ENCODE measurements around the gene PTX4.

Gene PTX4, protein sequence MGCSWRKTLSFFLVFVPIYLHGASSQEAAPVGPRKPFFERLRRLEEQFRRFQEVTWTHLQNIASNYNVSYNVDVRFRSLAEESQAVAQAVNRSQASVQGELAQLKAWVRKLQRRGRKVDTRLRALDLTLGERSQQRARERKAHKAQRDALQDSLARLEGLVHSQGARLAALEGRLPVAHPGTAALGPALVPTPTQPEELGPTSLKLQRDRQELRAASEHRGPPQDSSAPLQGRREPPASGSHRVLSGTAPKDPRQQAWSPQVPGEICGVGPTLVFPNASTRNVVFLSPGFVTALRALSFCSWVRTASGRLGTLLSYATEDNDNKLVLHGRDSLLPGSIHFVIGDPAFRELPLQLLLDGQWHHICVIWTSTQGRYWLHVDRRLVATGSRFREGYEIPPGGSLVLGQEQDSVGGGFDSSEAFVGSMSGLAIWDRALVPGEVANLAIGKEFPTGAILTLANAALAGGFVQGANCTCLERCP

DNA sequence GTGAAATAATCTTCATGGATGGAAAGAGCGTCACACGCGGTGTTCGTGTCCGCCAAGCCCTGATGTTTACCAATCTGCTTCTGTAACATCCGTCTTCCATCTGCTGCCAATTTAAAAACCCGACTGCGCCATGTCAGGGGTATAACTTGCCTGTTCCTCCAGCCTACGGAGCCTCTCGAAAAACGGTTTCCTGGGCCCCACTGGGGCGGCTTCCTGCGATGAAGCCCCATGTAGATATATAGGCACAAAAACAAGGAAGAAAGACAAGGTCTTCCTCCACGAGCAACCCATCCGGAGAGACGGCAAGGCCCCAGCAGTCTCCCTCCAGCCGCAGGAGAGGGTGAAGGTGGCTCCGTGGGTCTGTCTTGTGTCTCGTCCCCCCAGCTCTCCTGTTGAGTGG lies at the start of gene PTX4:
PTX4 (minus strand) TSS at position 326 of the 400 bp plus-strand sequence; CDS start at position 291, 35 bp downstream.
- DNase-seq (ENCODE audit: low read depth in 2 of 3, low spot score in 2 of 3): no peak

- DNase-seq (ENCODE audit: low read depth in 2 of 3, low spot score in 2 of 3): no peak
These were observed 49.1 kb upstream of the PTX4 start for GRCh38 chr16:1537763-1538289.

GRCh38 chr16:1537138-1537577 lies 48.4 kb upstream of the PTX4 start:
- DNase-seq (ENCODE audit: low read depth in 2 of 3, low spot score in 2 of 3): no peak

DNA sequence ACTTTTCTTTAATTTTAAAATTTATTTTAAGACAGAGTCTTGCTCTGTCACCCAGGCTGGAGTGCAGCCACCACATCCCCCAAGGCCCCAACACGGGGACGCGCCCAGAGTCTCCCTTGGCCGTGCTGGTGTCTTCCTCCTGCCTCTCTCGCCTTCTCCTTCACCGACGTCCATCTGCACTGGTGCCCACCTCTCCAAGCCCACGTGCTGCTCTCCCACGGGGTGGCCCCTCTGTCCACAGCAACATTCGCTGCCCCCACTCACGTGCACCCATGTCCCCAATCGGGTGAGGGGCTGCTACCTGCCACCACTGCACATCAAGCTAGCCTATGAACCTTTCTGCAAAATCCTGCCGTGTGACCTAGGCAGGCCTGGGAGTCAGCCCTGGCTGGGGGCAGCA lies 47.9 kb upstream of the PTX4 start:
- DNase-seq (ENCODE audit: low read depth in 2 of 3, low spot score in 2 of 3): no peak

- no peak for DNase-seq (ENCODE audit: low read depth in 2 of 3, low spot score in 2 of 3)
These were observed 46.9 kb upstream of the PTX4 start for GRCh38 chr16:1535391-1536291.

DNA sequence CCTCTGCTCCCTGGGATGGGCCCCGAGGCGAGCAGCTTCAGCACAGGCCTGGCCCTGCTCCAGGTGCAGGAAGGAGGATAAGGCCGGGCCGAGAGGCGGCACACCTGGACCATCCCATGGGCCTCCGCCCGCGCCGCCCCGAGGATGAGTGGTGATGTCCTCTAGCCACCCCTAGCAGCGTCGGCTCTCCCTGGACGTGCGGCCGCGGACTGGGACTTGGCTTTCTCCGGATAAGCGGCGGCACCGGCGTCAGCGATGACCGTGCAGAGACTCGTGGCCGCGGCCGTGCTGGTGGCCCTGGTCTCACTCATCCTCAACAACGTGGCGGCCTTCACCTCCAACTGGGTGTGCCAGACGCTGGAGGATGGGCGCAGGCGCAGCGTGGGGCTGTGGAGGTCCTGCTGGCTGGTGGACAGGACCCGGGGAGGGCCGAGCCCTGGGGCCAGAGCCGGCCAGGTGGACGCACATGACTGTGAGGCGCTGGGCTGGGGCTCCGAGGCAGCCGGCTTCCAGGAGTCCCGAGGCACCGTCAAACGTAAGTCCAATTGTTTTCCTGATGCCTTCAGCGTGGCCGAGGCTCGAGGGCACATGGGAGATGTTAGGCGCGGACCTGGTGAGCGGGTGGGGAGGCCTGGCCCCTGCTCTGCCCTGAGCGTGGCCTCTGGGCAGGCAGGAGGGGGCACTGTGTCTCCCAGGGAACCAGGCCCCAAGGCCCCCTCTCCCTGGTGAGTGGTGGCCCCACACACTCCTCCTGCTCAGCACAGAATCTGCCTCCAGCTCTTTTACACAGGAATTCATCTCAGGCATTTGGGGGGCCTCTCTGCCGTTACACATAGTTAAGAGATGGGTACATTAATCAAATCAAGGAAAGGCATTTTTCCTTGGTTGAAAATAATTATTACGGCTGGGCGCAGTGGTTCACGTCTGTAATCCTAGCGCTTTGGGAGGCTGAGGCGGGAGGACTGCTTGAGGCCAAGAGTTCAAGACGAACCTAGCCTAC lies 45.6 kb upstream of the PTX4 start:
- no peak for DNase-seq (ENCODE audit: low read depth in 2 of 3, low spot score in 2 of 3)

DNA sequence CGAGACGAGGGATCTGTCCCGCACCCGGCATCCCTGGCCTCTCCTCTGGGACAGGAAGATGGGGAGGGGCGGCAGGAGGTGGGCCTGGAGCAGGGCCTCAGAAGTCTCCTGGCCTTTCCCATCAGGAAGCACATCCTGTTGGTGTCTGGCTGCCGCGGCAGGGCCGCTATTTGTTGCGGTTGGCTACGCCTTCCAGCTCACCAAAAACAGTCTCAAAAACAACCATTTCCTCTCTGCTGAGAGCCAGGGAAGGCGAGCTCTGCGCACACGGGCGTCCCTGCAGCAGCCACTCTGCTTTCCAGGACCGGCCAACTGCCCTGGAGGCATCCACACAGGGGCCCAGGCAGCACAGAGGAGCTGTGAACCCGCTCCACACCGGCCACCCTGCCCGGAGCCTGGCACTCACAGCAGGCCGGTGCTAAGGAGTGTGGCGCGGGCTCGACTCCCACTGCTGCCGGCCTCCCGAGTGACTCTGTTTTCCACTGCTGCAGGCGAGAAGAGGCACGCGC lies 44.8 kb upstream of the PTX4 start, which contains the start of gene TMEM204:
TMEM204 (plus strand) TSS at position 224 of the 509 bp plus-strand sequence. CDS start 610 bp downstream, outside the sequence.
- no peak for DNase-seq (ENCODE audit: low read depth in 2 of 3, low spot score in 2 of 3)

DNA sequence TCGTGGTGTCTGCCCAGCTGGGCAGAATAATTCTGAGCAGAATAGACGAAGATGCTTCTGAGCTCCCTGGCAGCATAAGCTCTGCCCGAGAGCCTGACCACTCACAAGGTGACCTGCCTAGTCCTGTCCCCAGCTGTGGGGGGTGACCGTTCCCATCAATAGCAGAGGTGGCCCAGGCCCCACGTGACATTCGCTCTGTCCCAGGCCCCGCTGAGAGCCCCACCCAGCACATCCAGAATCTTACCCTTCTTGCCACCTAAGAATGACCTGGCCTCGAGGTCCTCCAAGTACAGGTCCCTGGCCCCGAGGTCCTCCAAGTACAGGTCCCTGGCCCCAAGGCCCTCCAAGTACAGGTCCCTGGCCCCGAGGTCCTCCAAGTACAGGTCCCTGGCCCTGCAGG lies 44.0 kb upstream of the PTX4 start:
- DNase-seq (ENCODE audit: low read depth in 2 of 3, low spot score in 2 of 3): no peak

- DNase-seq (ENCODE audit: low read depth in 2 of 3, low spot score in 2 of 3): no peak
These were observed 43.5 kb upstream of the PTX4 start for GRCh38 chr16:1532081-1532760.

DNA sequence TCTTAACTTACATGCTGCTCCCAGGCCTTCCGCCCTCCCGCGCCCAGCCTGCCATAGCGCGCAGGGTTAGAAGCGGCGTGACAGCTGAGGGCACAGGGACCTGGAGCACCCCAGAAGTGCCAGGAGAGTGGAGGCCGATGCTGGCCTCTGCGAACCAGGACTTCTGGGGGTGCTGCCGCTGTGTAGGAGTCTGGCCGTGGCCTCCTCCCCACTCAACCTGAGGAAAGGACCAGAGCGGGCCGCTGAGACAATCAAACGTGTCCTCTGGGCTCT lies 42.8 kb upstream of the PTX4 start:
- DNase-seq (ENCODE audit: low read depth in 2 of 3, low spot score in 2 of 3): no peak

DNA sequence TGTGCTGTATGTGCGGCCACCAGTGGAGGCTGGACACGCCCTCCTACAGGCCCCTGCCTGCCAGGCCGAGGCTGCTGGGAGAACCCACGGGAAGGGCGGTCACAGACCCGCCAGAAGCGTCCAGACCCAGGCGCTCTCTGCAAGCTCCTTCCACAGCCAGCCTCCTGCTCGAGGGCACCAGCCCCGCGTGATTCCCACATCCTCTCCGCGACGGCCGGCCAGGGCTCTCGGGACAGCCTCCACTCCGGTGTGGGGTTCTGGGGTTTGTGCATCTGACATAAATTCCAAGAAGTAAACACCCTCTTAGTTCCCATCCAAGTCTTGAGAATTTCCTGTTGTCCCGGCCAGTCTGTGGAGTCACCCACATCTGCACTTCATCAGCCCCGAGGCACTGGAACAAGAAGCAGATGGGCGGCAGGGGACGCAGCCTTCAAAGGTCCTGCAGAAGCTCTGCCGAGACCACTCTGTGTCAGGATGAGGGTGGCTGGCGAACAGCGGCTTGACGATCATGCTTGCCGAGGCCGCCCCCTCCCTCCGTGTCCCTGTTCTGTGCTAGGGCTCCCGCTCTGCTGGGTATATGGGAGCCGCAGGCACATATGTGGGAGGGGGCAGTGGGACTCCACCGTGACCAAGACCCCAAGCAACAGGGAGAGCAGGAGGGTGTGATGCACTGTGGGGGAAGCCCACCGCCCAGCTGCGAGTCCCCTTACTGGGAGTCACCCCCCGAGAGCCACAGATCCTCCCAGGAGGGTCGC lies 42.3 kb upstream of the PTX4 start:
- no peak for DNase-seq (ENCODE audit: low read depth in 2 of 3, low spot score in 2 of 3)

DNA sequence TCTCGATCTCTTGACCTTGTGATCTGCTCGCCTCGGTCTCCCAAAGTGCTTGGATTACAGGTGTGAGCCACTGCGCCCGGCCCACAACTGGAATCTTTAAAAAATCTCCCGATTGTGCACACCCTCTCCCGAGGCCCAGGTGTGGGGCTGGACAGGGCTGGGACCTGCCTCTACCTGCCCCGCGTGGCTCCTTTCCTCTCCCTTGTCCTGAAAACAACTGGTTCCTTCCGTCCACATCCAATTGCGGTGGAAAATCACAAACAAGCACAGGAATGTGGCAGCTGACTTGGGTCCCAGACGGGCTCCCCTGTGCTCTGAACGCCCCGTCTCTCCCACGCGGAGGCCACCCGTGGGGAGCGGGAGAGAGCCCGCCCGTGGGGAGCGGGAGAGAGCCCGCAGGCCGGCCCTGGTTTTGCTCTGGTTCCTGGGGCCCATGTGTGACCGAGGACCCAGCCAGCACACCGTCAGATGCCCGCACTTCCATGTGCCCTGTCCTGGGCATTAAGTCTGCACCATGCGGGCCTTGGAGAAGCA lies 41.7 kb upstream of the PTX4 start:
- no peak for DNase-seq (ENCODE audit: low read depth in 2 of 3, low spot score in 2 of 3)

DNA sequence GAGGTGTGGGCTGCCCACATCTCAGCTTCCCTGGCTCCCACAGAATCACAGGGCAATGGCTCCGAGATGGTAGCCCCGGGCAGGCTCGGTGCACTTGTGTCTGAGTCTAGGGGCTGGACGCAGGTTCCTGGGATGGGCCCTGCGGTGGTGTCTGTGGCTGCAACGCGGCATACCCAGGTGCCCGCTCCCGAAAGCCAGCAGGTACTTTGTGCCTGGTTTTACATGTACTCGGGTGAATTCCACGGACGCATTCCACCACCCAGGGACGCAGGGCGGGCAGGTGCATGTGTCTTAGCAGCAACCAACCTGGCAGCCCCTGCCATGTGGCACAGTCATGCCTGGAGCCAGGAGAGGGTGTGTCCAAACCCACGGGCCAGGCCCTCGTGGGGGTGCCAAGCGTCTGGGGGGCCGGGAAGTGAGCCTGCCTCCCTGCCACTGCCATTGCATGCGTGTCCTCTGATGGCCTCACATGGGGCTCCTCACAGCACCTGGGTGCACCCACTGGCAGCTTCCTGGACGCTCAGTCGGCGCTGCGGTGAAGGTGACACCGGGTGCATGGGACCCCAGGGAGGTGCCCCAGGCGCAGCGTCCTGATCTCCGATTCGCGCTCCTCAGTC lies 40.3 kb upstream of the PTX4 start:
- DNase-seq (ENCODE audit: low read depth in 2 of 3, low spot score in 2 of 3): no peak

- no peak for DNase-seq (ENCODE audit: low read depth in 2 of 3, low spot score in 2 of 3)
These were observed 39.4 kb upstream of the PTX4 start for GRCh38 chr16:1527836-1528811.

GRCh38 chr16:1526608-1527555 lies 38.1 kb upstream of the PTX4 start:
- DNase-seq (ENCODE audit: low read depth in 2 of 3, low spot score in 2 of 3): no peak
